ENCODE results near the gene ALG9. TPM values are rescaled to one million over a fixed set of nuclear protein-coding genes. Genes with fewer than 3 reads are reported as not detected.

The ALG9 gene
- total RNA-seq, 4 donors from 2014 or later: 26.2 to 74.3 (median 31.4) TPM

DNA sequence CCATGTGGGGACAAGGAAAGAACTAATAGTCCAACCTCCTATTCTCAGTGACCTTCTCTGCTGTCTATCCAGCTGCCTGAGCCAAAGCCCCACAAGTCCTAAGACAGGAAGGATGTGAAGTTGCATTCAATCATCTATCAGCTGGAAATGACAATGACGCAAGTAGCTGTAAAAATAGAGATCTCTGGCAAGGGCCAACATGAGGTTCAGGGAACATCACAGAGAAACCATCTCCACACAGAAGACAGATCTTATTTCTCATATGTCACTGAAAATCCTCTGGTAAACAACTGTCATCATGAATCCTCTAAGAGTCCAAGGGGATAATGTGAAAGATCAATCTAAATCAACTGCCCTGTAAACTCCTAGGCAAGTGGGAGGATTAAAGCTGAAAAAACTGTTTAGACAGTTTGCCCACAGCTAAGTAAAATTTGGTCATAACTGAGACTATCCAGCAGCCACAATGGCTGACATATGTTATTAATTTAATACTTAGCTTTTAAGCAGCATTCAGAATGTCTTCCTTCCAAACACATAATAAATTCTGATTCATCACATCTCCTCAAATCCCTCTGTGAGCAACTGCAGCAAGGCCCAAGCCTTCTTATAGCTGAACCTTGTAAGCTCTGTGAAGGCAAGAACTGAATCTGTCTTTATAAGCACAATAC is 52.1 kb downstream of the ALG9 start:
- WGBS: 57% methylated on average over 1 of the region's 1 CpG
- H3K27me3 ChIP-seq: no peaks in the 10 kb centered on the region
- TF ChIP-seq CTCF (IDR thresholded peaks at IDR 0.05): no peak
- no peak for TF ChIP-seq EP300 (IDR thresholded peaks at IDR 0.05)
- no peak for TF ChIP-seq POLR2AphosphoS5 (IDR thresholded peaks at IDR 0.05)
- no peak for TF ChIP-seq POLR2A (IDR thresholded peaks at IDR 0.05)
- no peak for DNase-seq (ENCODE audit: low spot score in 2 of 2)
- H3K27ac ChIP-seq: peak overlapping the region; percentile 74
- no peaks in the 10 kb centered on the region for H3K36me3 ChIP-seq
- H3K4me3 ChIP-seq: no peak overlapping the region
- no peaks in the 10 kb centered on the region for H3K9me3 ChIP-seq
- peaks cover 18% of the 10 kb centered on the region for H3K4me1 ChIP-seq

DNA sequence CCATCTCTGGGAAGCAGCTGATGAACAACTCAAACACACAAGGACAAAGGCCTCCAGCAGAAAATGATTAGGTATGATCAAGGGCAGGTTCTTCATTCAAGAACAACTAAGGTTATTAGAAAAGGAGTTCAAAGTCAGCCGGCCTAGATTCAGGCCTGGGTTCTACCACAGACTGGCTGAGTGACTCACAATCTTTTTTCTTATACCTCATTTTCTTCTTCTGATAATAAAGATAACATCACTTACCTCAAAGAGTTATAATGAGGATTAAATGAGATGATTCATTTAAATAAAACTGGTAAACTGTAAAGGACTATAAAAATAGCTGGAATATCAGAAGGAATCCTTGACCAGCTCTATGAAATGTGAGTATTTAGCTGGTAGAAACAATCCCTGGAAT is 55.9 kb downstream of the ALG9 start:
- no peak overlapping the region for H3K4me3 ChIP-seq
- DNase-seq (ENCODE audit: low spot score in 2 of 2): no peak
- peaks cover 10% of the 10 kb centered on the region for H3K4me1 ChIP-seq
- WGBS: 86% methylated on average over 1 of the region's 1 CpG
- TF ChIP-seq EP300 (IDR thresholded peaks at IDR 0.05): no peak
- H3K27me3 ChIP-seq: no peaks in the 10 kb centered on the region
- no peaks in the 10 kb centered on the region for H3K9me3 ChIP-seq
- no peak overlapping the region for H3K27ac ChIP-seq
- H3K36me3 ChIP-seq: peaks cover 8% of the 10 kb centered on the region

DNA sequence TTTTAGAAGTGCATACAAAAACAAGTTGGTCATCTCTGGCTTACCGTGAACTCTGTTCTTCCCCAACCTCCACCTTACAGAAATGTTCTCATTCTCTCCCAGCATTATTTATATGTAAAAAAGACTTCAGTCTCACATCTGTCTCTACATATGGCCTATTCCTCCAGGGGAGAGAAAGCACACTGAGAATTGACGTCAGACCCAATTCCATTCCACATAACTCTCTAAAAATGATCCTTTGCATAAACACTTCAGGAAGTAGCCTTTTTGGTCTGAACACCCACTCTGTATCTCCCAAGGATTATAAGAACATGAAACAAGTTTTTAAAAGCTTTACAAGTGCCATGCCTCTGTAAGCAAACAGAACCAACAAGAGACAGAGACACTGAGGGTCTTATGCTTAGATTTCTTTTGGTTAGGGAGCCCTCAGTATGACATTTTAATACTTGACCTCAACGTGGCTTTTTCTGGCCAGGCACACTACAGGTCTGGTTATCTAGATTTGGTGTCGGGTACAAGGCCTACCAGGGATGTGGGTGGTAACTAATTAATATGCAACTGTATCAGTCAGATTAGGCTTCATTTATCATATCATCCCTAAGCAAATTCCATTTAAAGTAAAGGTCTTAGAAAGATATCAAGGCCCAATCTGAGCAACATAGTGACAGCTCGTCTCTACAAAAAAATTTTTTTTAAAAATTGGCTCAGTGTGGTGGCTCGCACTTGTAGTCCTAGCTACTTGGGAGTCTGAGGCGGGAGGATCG is 56.6 kb downstream of the ALG9 start:
- Histone ChIP-seq H3K9me3 (no peaks in the 10 kb centered on the region), H3K4me3 (no peak overlapping the region), H3K4me1 (peaks cover 3% of the 10 kb centered on the region), H3K27me3 (no peaks in the 10 kb centered on the region), H3K36me3 (peaks cover 8% of the 10 kb centered on the region), H3K27ac (no peak overlapping the region)
- 88% methylated on average over 8 of the region's 8 CpGs for WGBS
- TF ChIP-seq POLR2A (IDR thresholded peaks at IDR 0.05): no peak
- no peak for DNase-seq (ENCODE audit: low spot score in 2 of 2)

DNA sequence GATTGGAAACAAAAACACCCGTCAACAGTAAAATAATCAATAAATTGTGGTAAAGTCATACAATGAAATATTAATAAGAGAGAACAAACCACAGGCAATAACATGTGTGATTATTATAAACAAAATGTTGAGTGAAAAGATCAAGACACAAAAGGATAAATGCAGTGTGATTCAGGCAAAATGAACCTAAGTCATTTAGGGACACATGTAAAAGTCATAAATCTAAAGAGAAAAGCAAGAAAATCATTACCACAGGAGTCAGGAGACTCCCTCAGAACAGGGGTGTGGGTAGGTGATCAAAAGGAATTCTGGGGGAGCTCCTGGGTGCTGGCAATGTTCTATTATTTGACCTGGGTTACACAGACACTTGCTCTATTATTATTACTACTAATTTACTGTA is 57.3 kb downstream of the ALG9 start:
- H3K9me3 ChIP-seq: no peaks in the 10 kb centered on the region
- H3K36me3 ChIP-seq: peaks cover 9% of the 10 kb centered on the region
- H3K27ac ChIP-seq: no peak overlapping the region
- H3K4me1 ChIP-seq: no peaks in the 10 kb centered on the region
- no peak for DNase-seq (ENCODE audit: low spot score in 2 of 2)
- no peaks in the 10 kb centered on the region for H3K27me3 ChIP-seq
- no peak for TF ChIP-seq POLR2A (IDR thresholded peaks at IDR 0.05)
- TF ChIP-seq EP300 (IDR thresholded peaks at IDR 0.05): no peak
- no peak for TF ChIP-seq CTCF (IDR thresholded peaks at IDR 0.05)
- TF ChIP-seq POLR2AphosphoS5 (IDR thresholded peaks at IDR 0.05): no peak
- WGBS: 96% methylated on average over 1 of the region's 1 CpG
- H3K4me3 ChIP-seq: no peak overlapping the region

DNA sequence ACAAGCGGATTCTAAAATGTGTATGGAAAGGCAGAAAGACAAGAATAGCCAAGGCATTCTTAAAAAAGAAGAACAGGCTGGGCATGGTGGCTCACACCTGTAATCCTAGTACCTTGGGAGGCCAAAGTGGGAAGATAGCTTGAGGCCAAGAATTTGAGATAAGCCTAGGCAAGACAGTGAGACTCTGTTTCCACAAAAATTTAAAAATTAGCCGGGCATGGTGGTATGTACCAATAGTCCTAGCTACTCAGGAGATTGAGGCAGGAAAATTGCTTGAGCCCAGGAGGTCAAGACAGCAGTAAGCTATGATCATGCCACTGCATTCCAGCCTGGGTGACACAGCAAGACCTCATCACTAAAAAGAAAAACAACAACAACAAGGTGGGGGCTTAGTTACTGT is 59.2 kb downstream of the ALG9 start:
- peaks cover 26% of the 10 kb centered on the region for H3K36me3 ChIP-seq
- 96% methylated on average over 2 of the region's 2 CpGs for WGBS
- H3K4me1 ChIP-seq: no peaks in the 10 kb centered on the region
- TF ChIP-seq CTCF (IDR thresholded peaks at IDR 0.05) (no peak), EP300 (IDR thresholded peaks at IDR 0.05) (no peak), POLR2AphosphoS5 (IDR thresholded peaks at IDR 0.05) (no peak), POLR2A (IDR thresholded peaks at IDR 0.05) (no peak)
- no peaks in the 10 kb centered on the region for H3K27me3 ChIP-seq
- DNase-seq (ENCODE audit: low spot score in 2 of 2): no peak
- no peaks in the 10 kb centered on the region for H3K9me3 ChIP-seq
- H3K4me3 ChIP-seq: no peak overlapping the region
- H3K27ac ChIP-seq: no peak overlapping the region

DNA sequence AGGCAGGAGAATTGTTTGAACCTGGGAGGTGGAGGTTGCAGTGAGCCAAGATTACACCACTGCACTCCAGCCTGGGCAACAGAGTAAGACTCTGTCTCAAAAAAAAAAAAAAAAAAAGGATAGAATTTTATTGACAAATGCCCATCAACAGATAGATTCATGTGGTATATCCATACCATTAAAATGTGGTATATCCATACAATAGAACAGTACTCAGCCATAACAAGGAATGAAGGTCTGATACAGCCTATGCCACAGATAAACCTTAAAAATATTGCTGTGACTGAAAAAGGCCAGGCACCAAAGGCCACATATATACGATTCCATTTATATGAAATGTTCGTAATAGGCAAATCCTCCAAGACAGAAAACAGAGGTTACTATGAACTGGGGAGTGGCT is 59.9 kb downstream of the ALG9 start:
- Histone ChIP-seq H3K27me3 (no peaks in the 10 kb centered on the region), H3K4me3 (no peak overlapping the region), H3K36me3 (peaks cover 26% of the 10 kb centered on the region), H3K9me3 (no peaks in the 10 kb centered on the region), H3K4me1 (no peaks in the 10 kb centered on the region), H3K27ac (no peak overlapping the region)
- WGBS: 100% methylated on average over 2 of the region's 2 CpGs
- TF ChIP-seq CTCF (IDR thresholded peaks at IDR 0.05) (no peak), EP300 (IDR thresholded peaks at IDR 0.05) (no peak), POLR2A (IDR thresholded peaks at IDR 0.05) (no peak)
- no peak for DNase-seq (ENCODE audit: low spot score in 2 of 2)
